D341Med (cell line): Measurements from ENCODE around the gene MBD1.
"Not testable (repeated sequence)": the region's sequence is repeated elsewhere in the genome, so short reads cannot be mapped to it uniquely, and the experiment has no call there.

ENCODE experiments used
- DNase-seq: peaks from one replicate; pipeline ENCODE4 v3.0.0; 2012; ENCODE audit warnings: low spot score

MBD1 gene

GRCh38 chr18:50281295-50281971 lies at the start of gene MBD1:
Gene MBD1, minus strand, starts transcription at chr18:50281523. Its CDS starts 1,531 bp downstream, at chr18:50279992.
- DNase-seq, result peak; percentile 99

- no peak for DNase-seq
These were observed 48.9 kb upstream of the MBD1 start for GRCh38 chr18:50330176-50330575.

- DNase-seq, result no peak
These were observed 46.7 kb upstream of the MBD1 start for GRCh38 chr18:50327983-50328382.

- DNase-seq, result no peak
These were observed 39.4 kb upstream of the MBD1 start for GRCh38 chr18:50320719-50321118.

- DNase-seq, result no peak
These were observed 34.0 kb upstream of the MBD1 start for GRCh38 chr18:50315100-50315871.

GRCh38 chr18:50313873-50314460 lies 32.6 kb upstream of the MBD1 start:
- no peak for DNase-seq

GRCh38 chr18:50313031-50313607 lies 31.8 kb upstream of the MBD1 start:
- DNase-seq, result no peak

- no peak for DNase-seq
These were observed 31.1 kb upstream of the MBD1 start for GRCh38 chr18:50312296-50313030.

GRCh38 chr18:50311650-50312049 lies 30.3 kb upstream of the MBD1 start:
- no peak for DNase-seq

- DNase-seq, result no peak
These were observed 28.8 kb upstream of the MBD1 start for GRCh38 chr18:50310080-50310479.

- not testable (repeated sequence) for DNase-seq
These were observed 27.5 kb upstream of the MBD1 start for GRCh38 chr18:50308851-50309250.

- DNase-seq, result peak; percentile 94
These were observed 26.6 kb upstream of the MBD1 start for GRCh38 chr18:50307738-50308470.

- DNase-seq, result no peak
These were observed 26.0 kb upstream of the MBD1 start for GRCh38 chr18:50307400-50307737.

- DNase-seq, result no peak
These were observed 25.6 kb upstream of the MBD1 start for GRCh38 chr18:50306944-50307343.

GRCh38 chr18:50301074-50301473 lies 19.8 kb upstream of the MBD1 start:
- DNase-seq, result no peak

GRCh38 chr18:50299626-50300388 lies 18.5 kb upstream of the MBD1 start:
- DNase-seq, result no peak

GRCh38 chr18:50298443-50299284 lies 17.3 kb upstream of the MBD1 start:
- no peak for DNase-seq

- no peak for DNase-seq
These were observed 16.5 kb upstream of the MBD1 start for GRCh38 chr18:50297621-50298442.

- DNase-seq, result no peak
These were observed 11.7 kb upstream of the MBD1 start for GRCh38 chr18:50293039-50293438.
